SH-SY5Y (cell line): ENCODE results near the gene MRPL34.

ENCODE experiments used
- GATA2 ChIP-seq: IDR thresholded peaks from 2 replicates; pipeline ENCODE4 v1.6.1; 2011; ENCODE audit warnings: mild to moderate bottlenecking, low read depth, low read length
- GATA3 ChIP-seq: IDR thresholded peaks from 2 replicates; pipeline ENCODE4 v1.6.1; 2011; ENCODE audit warnings: low read depth, mild to moderate bottlenecking, low read length, moderate library complexity

Gene MRPL34

DNA sequence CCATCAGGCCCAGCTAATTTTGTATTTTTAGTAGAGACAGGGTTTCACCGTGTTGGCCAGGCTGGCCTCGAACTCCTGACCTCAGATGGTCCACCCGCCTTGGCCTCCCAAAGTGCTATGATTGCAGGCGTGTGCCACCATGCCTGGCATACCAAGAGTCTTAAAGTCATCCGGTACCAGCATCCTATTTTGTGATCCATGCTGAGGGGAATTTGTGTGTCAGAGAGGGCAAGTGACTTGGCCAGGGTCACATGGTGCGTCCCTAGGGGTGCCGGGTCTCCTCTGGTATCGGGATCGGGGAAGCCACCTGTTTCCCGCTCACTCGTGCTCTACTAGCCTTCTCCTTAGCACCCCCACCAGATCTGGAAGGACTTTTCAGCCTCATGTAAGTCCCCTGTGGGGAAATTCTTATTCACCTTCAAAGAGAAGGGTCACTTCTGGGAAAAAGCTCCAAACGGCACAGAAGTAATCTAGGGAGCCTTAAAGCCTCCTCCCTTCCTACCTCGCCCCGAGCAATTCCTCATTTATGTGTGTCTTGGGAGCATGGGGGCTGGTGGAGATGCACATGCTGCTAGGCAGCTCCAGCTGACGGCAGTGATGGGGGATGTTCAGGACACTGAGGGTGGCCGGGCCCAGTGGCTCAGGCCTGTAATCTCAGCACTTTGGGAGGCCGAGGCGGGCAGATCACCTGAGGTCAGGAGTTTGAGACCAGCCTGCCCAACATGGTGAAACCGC is 30.1 kb upstream of the MRPL34 start:
- TF ChIP-seq GATA2 (no peak), GATA3 (no peak)

DNA sequence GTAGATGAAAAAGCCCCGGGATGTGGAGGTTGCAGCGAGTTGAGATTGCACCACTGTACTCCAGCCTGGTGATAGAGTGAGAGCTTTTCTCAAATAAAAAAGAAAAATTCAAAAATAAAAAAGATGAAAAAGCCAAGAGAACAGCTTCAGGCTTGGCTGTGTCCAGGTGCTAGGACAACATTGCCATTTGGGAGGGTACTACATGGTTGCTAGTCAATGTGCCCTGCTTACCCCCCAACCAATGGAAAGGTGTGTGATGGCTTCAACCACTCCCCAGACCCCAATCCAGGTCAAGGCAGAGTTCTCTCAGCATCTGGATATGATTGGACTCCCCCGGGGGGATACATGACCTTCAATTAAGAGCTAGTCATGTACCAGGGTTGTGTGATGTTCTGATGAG is 26.2 kb upstream of the MRPL34 start:
- no peak for TF ChIP-seq GATA2
- TF ChIP-seq GATA3: no peak

- TF ChIP-seq GATA3: no peak
- TF ChIP-seq GATA2: no peak
These were observed 24.0 kb upstream of the MRPL34 start, which contains the start of gene ANKLE1 for GRCh38 chr19:17281391-17282304. TSS of gene ANKLE1 (plus strand) at chr19:17281901. CDS start at chr19:17281921, 20 bp downstream.

- TF ChIP-seq GATA2 (no peak), GATA3 (no peak)
These were observed 23.1 kb upstream of the MRPL34 start for GRCh38 chr19:17282488-17283125.

- no peak for TF ChIP-seq GATA2
These were observed 22.1 kb upstream of the MRPL34 start for GRCh38 chr19:17283504-17283996.

GRCh38 chr19:17285415-17286135 is 20.1 kb upstream of the MRPL34 start:
- TF ChIP-seq GATA2: no peak
- no peak for TF ChIP-seq GATA3

- TF ChIP-seq GATA2 (no peak), GATA3 (no peak)
These were observed 19.4 kb upstream of the MRPL34 start for GRCh38 chr19:17286263-17286662.

GRCh38 chr19:17286752-17287151 is 18.9 kb upstream of the MRPL34 start:
- no peak for TF ChIP-seq GATA3
- no peak for TF ChIP-seq GATA2

DNA sequence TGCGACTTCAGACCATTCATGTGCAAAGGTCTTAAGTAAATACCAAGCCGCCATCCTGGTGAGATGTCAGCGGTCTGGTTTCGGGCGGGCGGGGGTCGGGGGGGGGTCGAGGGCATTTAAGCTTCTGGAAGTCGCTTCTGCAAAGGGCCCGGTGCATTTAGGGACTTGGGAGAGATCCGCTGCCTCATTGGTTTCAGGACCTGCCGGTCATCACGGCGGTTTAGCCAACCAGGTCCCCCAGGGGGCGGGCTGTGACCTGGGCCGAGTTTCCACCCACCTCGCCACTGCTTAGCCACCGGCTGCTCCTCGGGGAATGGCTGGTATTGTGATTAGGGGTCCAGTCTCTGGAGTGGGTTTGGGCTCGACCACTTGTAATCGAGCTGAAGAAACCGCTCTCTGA is 16.2 kb upstream of the MRPL34 start:
- TF ChIP-seq GATA2: no peak
- no peak for TF ChIP-seq GATA3

DNA sequence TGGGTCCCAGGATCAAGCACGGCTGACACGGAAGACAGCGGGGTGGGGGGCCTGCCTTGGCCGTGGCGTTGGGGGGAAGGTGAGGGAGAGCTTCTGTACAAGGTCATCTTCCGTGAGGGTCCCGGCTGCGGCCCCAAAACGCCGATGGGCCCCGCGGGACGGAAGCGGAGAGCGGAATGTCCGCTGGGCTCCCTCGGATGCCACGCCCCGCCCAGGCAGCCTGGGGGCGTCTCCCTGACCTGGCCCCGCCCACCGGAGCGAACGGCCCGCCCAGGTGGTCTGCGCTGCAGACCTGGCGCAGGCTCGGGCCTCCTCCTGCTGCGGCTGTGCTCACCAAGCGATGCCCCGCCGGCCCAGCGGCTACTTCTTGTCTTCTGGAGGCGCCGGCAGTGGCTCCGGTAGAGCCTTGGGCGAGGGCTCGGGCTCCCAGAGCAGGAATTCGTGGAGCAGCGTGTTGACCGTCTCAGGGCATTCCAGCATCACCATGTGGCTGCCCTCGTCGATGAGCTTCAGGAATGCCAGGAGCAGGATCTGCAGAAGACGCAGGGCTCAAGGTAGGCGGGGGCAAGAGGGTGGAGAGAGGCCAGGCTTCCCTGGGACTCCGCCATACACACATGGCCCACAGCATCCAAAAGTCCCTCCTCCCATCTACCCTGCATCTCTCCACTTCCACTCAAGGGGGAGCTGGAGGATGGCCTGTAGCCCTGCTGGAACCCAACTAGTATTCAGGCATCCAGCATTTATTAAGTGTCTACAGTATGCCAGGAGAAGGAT is 13.2 kb upstream of the MRPL34 start:
- TF ChIP-seq GATA2: no peak
- no peak for TF ChIP-seq GATA3

- TF ChIP-seq GATA3: no peak
- no peak for TF ChIP-seq GATA2
These were observed 12.1 kb upstream of the MRPL34 start for GRCh38 chr19:17293605-17294004.

DNA sequence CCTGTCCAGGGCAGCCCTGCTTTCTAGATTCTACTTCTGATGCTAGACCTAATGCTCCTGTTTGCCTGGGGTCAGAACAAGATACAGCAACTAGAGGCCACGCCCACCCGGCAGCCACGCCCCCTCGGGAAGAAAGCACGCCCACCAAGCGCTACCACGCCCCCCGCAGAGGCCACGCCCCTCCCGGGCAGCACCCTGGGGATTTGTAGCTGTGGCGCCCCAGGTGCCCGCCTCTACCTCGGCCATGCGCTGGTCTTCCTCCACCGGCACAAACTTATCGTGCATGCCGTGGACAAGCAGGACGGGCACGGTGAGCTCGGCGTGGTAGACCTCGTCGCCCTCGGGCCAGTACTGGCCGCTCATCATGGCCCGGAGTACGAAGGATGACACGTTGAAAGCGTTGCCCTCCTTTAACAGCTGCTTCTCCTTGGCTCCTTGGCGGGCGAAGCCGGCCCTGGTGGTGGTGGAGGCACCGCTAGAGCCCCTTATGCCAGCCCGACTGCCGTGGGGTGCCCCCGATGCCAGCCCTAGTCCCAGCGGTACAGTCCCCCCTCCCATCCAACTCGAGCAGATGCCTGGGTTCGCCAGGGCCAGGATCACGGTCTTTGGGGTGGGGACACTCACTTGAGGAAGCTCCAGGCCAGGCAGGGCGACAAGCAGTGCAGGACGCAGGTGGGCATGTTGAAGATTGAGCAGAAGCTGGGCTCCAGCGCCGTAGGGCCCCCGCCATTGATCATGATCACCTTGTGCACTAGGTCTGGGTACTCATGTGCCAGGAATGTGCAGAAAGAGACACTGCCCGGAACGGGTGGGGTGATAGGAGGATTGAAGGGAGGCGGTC is 11.4 kb upstream of the MRPL34 start:
- no peak for TF ChIP-seq GATA3
- TF ChIP-seq GATA2: no peak

DNA sequence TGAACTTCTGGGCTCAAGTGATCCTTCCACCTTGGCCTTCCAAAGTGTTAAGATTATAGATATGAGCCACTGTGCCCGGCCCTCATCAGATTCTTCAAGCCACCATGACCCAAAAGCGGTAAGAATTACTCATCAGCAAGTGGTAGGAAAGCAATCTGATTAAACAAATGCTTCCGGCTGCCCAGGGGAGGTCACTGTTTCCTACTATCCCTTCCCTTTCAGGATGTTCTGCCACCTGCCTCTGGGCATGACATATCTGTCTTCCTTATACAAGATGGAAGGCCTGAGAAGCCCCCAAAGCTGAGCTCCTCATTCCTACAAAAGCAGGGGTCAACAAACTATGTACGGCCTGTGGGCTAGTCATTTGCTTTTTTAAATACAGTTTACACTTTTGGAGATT is 9.4 kb upstream of the MRPL34 start:
- no peak for TF ChIP-seq GATA2
- TF ChIP-seq GATA3: no peak
